LNCAP (cell line): ENCODE measurements around the gene C1GALT1.

Experiments used
- CTCF ChIP-seq: fragments of 450-650 bp; IDR thresholded peaks from 2 replicates; pipeline ENCODE4 v1.5.1; 2017; ENCODE audit warnings: mild to moderate bottlenecking

The C1GALT1 gene

GRCh38 chr7:7164591-7164990, 17.8 kb upstream of the C1GALT1 start:
- TF ChIP-seq CTCF = no peak

GRCh38 chr7:7165372-7165771, 17.0 kb upstream of the C1GALT1 start:
- no peak for TF ChIP-seq CTCF

GRCh38 chr7:7166318-7166717, 16.0 kb upstream of the C1GALT1 start:
- no peak for TF ChIP-seq CTCF

- TF ChIP-seq CTCF = no peak
Measured at GRCh38 chr7:7169296-7169695, 13.0 kb upstream of the C1GALT1 start.

GRCh38 chr7:7173956-7174632, 8.2 kb upstream of the C1GALT1 start:
- TF ChIP-seq CTCF = no peak

- no peak for TF ChIP-seq CTCF
Measured at GRCh38 chr7:7175075-7175695, 7.2 kb upstream of the C1GALT1 start.

GRCh38 chr7:7176406-7177043, 5.8 kb upstream of the C1GALT1 start:
- no peak for TF ChIP-seq CTCF
